GM12878 (cell line): Measurements from ENCODE around the gene C14orf119.

Source experiments
- MYC ChIP-seq: IDR thresholded peaks from 2 replicates; pipeline ENCODE4 v1.6.1; 2011; ENCODE audit warnings: mild to moderate bottlenecking, low read length, moderate library complexity, inconsistent platforms; ENCODE audit not compliant: insufficient read depth, insufficient replicate concordance, insufficient read length, severe bottlenecking
- STAT3 ChIP-seq: IDR thresholded peaks from 2 replicates; pipeline ENCODE4 v1.6.1; 2011; ENCODE audit warnings: low read depth, low read length, improper control_type of control experiment
- TF ChIP-seq, protein P1 (sequence below), 3 experiments: IDR thresholded peaks in 2 of 3; conservative IDR thresholded peaks in 1 of 3; 2 replicates each; pipeline ENCODE4 v1.5.1; 2011; ENCODE audit warnings: low read depth in 3 of 3, low read length in 3 of 3, mild to moderate bottlenecking in 3 of 3, control low read depth in 2 of 3, moderate library complexity in 2 of 3, inconsistent platforms in 1 of 3, mixed read lengths in 1 of 3; ENCODE audit not compliant: control insufficient read depth in 2 of 3, insufficient read depth in 1 of 3; ENCODE audit errors: extremely low read depth in 1 of 3

GRCh38 chr14:23101213-23101970 lies 6.1 kb downstream of the C14orf119 start:
- TF ChIP-seq MYC = no peak
- no peak for TF ChIP-seq STAT3
- TF ChIP-seq, protein P1, sequence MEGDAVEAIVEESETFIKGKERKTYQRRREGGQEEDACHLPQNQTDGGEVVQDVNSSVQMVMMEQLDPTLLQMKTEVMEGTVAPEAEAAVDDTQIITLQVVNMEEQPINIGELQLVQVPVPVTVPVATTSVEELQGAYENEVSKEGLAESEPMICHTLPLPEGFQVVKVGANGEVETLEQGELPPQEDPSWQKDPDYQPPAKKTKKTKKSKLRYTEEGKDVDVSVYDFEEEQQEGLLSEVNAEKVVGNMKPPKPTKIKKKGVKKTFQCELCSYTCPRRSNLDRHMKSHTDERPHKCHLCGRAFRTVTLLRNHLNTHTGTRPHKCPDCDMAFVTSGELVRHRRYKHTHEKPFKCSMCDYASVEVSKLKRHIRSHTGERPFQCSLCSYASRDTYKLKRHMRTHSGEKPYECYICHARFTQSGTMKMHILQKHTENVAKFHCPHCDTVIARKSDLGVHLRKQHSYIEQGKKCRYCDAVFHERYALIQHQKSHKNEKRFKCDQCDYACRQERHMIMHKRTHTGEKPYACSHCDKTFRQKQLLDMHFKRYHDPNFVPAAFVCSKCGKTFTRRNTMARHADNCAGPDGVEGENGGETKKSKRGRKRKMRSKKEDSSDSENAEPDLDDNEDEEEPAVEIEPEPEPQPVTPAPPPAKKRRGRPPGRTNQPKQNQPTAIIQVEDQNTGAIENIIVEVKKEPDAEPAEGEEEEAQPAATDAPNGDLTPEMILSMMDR (IDR thresholded peaks at IDR 0.05 in 2 of 3, conservative IDR thresholded peaks at IDR 0.05 in 1 of 3; ENCODE audit: control insufficient read depth in 2 of 3, extremely low read depth in 1 of 3, insufficient read depth in 1 of 3, low read depth in 3 of 3, low read length in 3 of 3) = no peak
